HepG2 (cell line): ENCODE measurements around the gene RASSF4.

Experiments
- CHD2 ChIP-seq: IDR thresholded peaks from 2 replicates; pipeline ENCODE4 v1.6.1; 2011; ENCODE audit warnings: low read depth, low read length, improper control_type of control experiment
- CTCF ChIP-seq: sonication (generic); formaldehyde crosslinking; IDR thresholded peaks from 2 replicates; pipeline ENCODE4 v1.5.0; 2020; ENCODE audit warnings: mild to moderate bottlenecking, missing genetic modification reagents, moderate library complexity
- EZH2 ChIP-seq: conservative IDR thresholded peaks from 2 replicates; pipeline ENCODE4 v1.6.1; 2012; ENCODE audit warnings: mild to moderate bottlenecking, low read depth, low read length, moderate library complexity
- FOXC1 ChIP-seq: sonication (generic); formaldehyde crosslinking; IDR thresholded peaks from 2 replicates; pipeline ENCODE4 v1.8.0; 2022; ENCODE audit warnings: mild to moderate bottlenecking, missing genetic modification reagents, borderline replicate concordance
- HMG20B ChIP-seq: conservative IDR thresholded peaks from 2 replicates; pipeline ENCODE4 v1.6.1; 2016; ENCODE audit warnings: missing genetic modification reagents, missing compliant biosample characterization
- MED1 ChIP-seq: sonication (generic); formaldehyde crosslinking; IDR thresholded peaks from 2 replicates; pipeline ENCODE4 v1.4.0; 2020; ENCODE audit warnings: missing genetic modification reagents
- POLR2A ChIP-seq, 2 experiments: IDR thresholded peaks; 2 replicates each; pipeline ENCODE4 v1.6.1; 2011; ENCODE audit warnings: low read depth in 2 of 2, low read length in 2 of 2, mild to moderate bottlenecking in 1 of 2, moderate library complexity in 1 of 2; ENCODE audit not compliant: insufficient read depth in 1 of 2
- SOX5 ChIP-seq: IDR thresholded peaks from 2 replicates; pipeline ENCODE4 v1.6.1; 2016; ENCODE audit warnings: borderline replicate concordance
- XBP1 ChIP-seq: sonication (generic); formaldehyde crosslinking; IDR thresholded peaks from 2 replicates; pipeline ENCODE4 v1.5.0; 2020; ENCODE audit warnings: missing genetic modification reagents
- ZFX ChIP-seq: sonication (generic); formaldehyde crosslinking; IDR thresholded peaks from 2 replicates; pipeline ENCODE4 v1.4.0; 2020; ENCODE audit warnings: mild to moderate bottlenecking, low read depth, missing genetic modification reagents, moderate library complexity
- ZNF558 ChIP-seq: sonication (generic); formaldehyde crosslinking; IDR thresholded peaks from 2 replicates; pipeline ENCODE4 v1.9.0; 2022; ENCODE audit warnings: mild to moderate bottlenecking, missing genetic modification reagents, borderline replicate concordance
- ZNF570 ChIP-seq: sonication (generic); formaldehyde crosslinking; IDR thresholded peaks from 2 replicates; pipeline ENCODE4 v1.4.0; 2020; ENCODE audit warnings: mild to moderate bottlenecking, missing genetic modification reagents, borderline replicate concordance
- TF ChIP-seq, protein P1 (sequence below): sonication (generic); formaldehyde crosslinking; conservative IDR thresholded peaks from 2 replicates; pipeline ENCODE4 v1.4.0; 2020; ENCODE audit warnings: missing genetic modification reagents
- TF ChIP-seq, protein P2 (sequence below): IDR thresholded peaks from 2 replicates; pipeline ENCODE4 v1.6.1; 2016

- TF ChIP-seq MED1 (CRISPR knock-in tag) (no peak; the same call in 1 of the 2 replicates), FOXC1 (CRISPR knock-in tag) (no peak; the same call in 1 of the 2 replicates), CTCF (CRISPR knock-in tag) (0 out of 2 replicates have a peak, but pooled peaks have one; percentile 1), ZFX (CRISPR knock-in tag) (no peak; the same call in 1 of the 2 replicates), EZH2 (no peak), POLR2A (IDR thresholded peaks at IDR 0.05; ENCODE audit: insufficient read depth in 1 of 2, low read depth in 2 of 2, low read length in 2 of 2) (no peak), SOX5 (CRISPR knock-in tag) (no peak; the same call in 1 of the 2 replicates), ZNF570 (no peak), XBP1 (CRISPR knock-in tag) (no peak), CHD2 (no peak), ZNF558 (CRISPR knock-in tag) (no peak; the same call in 1 of the 2 replicates), HMG20B (CRISPR knock-in tag) (0 out of 2 replicates have a peak, but pooled peaks have one; percentile 15)
- TF ChIP-seq, protein P1, sequence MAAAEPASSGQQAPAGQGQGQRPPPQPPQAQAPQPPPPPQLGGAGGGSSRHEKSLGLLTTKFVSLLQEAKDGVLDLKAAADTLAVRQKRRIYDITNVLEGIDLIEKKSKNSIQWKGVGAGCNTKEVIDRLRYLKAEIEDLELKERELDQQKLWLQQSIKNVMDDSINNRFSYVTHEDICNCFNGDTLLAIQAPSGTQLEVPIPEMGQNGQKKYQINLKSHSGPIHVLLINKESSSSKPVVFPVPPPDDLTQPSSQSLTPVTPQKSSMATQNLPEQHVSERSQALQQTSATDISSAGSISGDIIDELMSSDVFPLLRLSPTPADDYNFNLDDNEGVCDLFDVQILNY, result no peak
- TF ChIP-seq, protein P2, sequence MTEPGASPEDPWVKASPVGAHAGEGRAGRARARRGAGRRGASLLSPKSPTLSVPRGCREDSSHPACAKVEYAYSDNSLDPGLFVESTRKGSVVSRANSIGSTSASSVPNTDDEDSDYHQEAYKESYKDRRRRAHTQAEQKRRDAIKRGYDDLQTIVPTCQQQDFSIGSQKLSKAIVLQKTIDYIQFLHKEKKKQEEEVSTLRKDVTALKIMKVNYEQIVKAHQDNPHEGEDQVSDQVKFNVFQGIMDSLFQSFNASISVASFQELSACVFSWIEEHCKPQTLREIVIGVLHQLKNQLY (CRISPR knock-in tag), result no peak
Observed at GRCh38 chr10:44977287-44978212, 17.9 kb downstream of the RASSF4 start.
